ENCODE data around the gene SEPTIN6.

SEPTIN6 gene

DNA sequence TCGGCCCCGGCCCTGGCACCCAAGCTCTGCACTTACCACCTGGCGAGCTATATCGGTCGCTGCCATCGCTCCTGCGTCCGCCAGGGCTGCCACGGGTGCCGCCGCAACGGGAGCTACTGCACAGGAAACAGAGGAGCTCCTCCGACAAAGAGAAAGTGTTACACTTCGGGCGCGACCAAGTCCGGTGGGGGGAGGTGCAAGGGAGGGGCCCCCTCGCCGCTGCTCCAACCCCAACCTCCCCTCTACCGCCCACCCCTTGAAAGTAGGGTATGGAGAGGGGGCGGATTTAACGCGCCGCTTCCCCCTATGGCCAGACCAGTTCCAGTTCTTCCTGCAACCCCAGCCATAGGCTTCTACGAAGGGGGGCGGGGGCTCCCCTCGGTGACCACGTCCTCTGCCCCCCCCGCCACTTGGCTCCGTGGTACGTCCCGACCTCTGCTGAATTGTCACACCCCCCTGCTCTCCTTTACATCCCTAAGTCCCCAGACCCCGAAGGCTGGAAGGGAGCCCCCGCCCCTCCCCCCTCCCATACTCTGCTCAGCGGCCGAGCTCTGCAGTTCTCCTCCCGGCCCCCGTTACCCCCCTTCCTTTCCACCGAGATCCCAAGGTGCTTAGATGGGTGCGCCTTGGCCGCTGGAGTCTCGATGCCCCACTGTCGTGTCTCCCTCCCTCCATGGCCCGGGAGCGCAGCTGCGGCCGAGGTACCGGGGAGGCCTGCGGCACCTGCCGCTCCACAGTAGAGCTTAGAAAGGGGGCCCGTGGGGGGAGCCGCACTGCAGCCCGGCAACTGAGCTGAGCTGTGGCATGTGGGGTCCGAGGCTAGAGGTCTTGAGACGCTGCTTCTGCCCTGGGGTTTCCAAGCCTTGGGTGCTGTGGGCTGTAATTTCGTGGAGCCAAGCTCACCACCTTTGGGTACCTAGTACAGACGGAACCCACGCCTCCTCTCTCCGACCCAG is at the start of gene SEPTIN6:
Gene SEPTIN6 (minus strand): TSS at position 129 of the 956 bp plus-strand sequence. CDS start 63 bp downstream, at position 66.
- no peak for DNase-seq

- DNase-seq = no peak
These were observed 45.8 kb upstream of the SEPTIN6 start for GRCh38 chrX:119738742-119739141.

DNA sequence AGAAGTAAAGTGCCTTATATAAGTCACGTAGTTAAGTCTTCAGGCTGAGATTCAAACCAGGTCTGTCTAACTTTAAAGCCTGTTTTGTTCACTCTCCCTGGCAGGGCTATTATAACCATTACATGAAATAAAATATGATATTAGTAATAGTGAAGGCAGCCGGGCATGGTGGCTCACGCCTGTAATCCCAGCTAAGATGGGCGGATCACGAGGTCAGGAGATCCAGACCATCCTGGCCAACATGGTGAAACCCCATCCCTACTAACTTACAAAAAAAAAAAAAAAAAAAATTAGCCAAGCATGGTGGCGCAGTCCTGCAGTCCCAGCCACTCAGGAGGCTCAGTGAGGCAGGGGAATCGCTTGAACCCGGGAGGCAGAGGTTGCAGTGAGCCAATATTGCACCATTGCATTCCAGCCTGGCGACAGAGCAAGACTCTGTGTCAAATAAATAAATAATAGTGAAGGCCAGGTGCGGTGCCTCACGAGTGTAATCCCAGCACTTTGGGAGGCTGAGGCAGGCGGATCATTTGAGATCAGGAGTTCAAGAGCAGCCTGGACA is 43.3 kb upstream of the SEPTIN6 start:
- DNase-seq = no peak

DNA sequence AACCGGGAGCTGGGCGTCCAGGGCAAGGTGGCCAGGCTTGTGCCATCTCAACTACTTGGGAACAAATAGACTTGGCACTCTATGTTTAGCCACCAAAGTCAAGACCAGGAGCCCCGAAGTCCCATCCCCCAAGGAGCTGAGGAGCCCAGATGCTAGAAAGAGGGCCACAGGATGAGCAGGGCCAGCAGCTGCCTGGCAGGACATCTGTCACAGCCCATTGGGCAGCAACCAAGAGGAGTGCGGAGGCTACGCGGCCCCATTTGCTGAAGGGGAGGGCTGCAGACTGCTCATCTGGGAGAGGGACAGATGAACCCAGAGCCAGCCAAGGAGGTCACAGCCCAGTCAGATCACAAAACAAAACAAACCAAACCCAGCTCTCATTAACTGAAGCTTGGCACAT is 42.5 kb upstream of the SEPTIN6 start:
- no peak for DNase-seq

GRCh38 chrX:119734897-119735339 is 42.0 kb upstream of the SEPTIN6 start:
- no peak for DNase-seq

DNA sequence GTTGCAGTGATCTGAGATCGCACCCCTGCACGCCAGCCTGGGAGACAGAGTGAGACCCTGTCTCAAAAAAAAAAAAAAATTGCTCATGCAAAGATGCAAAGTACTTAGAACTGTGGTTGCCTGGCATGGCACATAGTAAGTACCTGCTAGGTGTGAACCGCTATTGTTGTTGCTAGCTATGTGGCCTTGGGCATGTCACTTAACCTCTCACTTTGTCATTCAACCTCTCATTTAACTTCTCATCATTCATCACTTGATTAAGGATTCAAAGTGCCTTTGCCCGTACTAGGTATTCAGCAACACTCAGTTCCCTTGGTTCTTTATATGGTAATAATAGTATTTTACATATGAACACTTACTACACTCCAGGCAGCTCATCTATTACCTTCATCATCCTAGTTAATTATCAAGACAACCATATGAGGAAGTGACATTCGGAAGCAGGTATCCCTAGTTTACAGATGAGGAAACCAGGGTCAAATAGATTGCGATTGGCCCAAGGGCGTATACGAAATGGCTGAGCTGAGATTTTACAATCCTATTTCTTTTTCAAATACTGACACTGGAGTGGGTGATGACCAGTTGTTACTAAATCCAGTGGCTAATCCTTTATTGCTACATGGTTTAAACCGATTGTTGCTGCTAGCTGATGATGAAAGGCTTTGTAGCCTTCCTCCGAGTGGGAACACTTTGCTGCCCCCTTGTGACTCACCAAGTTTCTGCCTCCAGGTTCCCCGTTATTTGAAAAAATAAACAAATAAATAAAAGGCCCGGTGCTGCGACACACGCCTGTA is 36.6 kb upstream of the SEPTIN6 start:
- no peak for DNase-seq

- no peak for DNase-seq
These were observed 35.5 kb upstream of the SEPTIN6 start for GRCh38 chrX:119728487-119728886.

DNA sequence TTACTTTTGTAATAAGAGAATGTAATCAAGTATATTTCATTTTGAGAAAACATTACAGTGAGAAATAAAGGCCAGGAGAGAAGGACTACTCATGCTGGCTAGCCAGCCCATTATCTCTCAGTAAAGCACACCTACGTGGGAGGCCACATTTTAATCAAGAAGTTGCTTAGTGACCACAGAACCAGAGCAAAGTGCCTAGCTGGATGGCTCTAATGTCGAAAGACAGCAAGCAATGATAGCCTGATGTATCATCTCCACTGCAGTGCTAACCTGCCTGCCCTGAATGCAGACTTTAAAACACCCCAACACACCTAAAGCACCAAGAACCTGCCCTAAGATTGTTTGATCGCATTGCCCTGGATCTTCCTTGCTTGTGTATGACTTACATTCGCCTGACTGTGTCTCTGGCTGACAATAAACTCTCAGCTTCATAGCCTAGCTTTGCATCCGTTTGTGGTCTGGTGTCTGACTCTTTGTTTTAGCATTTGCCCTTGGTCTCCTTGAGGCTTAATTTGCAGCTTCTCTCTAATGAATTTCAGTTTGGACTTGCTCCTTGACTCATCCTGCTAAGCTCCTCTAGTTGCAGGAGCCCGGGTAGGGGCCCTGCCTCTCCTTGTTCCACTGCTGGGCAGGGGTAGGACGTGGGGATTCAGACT is 34.1 kb upstream of the SEPTIN6 start:
- DNase-seq = no peak

- no peak for DNase-seq
These were observed 29.0 kb upstream of the SEPTIN6 start for GRCh38 chrX:119721926-119722325.

GRCh38 chrX:119721487-119721886 is 28.5 kb upstream of the SEPTIN6 start:
- no peak for DNase-seq

DNA sequence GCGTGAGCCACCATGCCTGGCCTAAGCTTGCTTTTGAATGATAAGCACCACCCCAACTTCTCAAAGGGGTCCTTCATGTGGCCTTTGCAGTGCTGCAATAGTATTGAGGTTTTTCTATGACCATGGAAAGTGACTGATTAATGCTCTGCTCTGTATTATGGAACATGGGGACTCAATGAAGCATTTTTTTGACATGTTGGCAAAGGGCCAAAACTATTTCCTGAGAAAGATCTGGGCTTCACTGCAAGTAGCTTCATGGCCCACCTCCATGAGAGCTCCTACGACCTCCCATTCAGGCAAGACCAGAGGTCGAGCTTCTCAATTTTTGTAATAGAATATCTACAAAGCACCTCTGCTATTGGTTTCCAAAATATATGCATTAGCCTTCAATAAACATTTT is 16.7 kb upstream of the SEPTIN6 start:
- no peak for DNase-seq

GRCh38 chrX:119708936-119709335 is 16.0 kb upstream of the SEPTIN6 start:
- no peak for DNase-seq

DNA sequence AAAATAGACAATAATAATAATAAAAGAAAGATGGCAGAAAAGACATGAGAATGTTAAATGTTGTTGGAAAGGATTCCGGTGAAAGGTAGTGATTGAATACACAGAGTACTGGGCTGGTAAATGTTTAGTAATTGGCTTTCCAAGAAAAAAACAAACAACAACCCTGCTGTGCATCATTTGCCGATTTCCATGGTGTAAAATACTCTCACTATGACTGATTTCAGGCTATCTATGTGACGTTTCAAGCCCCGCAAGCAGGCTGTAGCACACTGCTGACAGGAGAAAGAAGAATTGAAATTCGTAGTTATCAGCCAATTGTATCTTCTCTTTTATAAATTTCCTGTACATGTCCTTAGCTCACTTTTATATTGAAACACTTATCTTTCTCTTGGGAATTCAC is 13.6 kb upstream of the SEPTIN6 start:
- no peak for DNase-seq

GRCh38 chrX:119698845-119699244 is 5.9 kb upstream of the SEPTIN6 start:
- peak; percentile 1 for DNase-seq

- DNase-seq = no peak
These were observed 3.4 kb upstream of the SEPTIN6 start for GRCh38 chrX:119696251-119696890.

- DNase-seq = no peak
These were observed 2.6 kb upstream of the SEPTIN6 start for GRCh38 chrX:119695535-119696050.

- no peak for DNase-seq
These were observed 1.9 kb upstream of the SEPTIN6 start for GRCh38 chrX:119694601-119695534.

DNA sequence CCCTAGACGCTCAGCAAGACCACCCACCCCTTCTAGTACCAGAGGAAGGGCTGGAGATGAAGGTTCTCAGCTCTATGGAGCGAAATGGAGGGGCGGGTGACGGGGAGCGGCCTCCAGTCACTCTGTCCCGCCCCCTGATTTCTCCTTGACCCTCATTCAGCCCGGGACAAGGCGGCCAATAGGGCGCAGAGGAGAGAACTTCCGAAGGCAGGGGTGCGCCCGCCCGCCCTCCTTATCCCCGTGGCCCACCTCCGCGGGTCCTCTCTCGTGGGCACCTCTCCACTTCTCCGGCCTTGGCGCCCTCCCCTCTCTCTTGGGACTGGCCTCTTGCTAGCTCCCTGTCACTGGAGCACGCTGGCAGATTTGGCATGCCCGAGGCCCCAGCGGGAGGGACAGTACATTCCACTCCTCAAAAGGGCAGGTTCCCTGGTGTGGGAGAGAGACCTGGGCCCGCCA is 1.1 kb upstream of the SEPTIN6 start:
- no peak for DNase-seq

GRCh38 chrX:119692191-119693039 is 553 bp downstream of the SEPTIN6 start:
- DNase-seq = no peak

Data from NCI-H187 treated with DMSO at 0.1 percent for 48 hours (cell line).